Stomach (tissue), 9 donors: Measurements from ENCODE around the gene FBXL16. TPM values are rescaled to one million over a fixed set of nuclear protein-coding genes. Genes with fewer than 3 reads are reported as not detected.
A peak's percentile ranks its signal among the peaks of the same experiment; 100 is the strongest.

ENCODE experiments used
- DNase-seq, 2 donors: peaks; one replicate each; pipeline versions ENCODE4 v3.0.0 to v3.0.0-alpha.2; 2013 to 2019
- H3K27ac ChIP-seq, 5 donors: fragments of 200-600 bp in 4 of 5; sonication (generic) in 4 of 5; one replicate each; pipeline ENCODE4 v1.5.1; 2013 to 2019; ENCODE audit warnings: mild to moderate bottlenecking in 1 of 5, moderate library complexity in 1 of 5
- H3K27me3 ChIP-seq, 3 donors: fragments of 200-600 bp; sonication (generic); one replicate each; pipeline ENCODE4 v1.5.1; 2017 to 2019; ENCODE audit warnings: mixed run types in 1 of 3
- H3K36me3 ChIP-seq, 4 donors: fragments of 200-600 bp; sonication (generic); 1 replicate in 3 of 4; 2 replicates in 1 of 4; pipeline ENCODE4 v1.5.1; 2016 to 2019
- H3K4me1 ChIP-seq, 4 donors: fragments of 200-600 bp; sonication (generic); one replicate each; pipeline ENCODE4 v1.5.1; 2016 to 2019
- H3K4me3 ChIP-seq, 4 donors: fragments of 200-600 bp; sonication (generic) in 3 of 4; one replicate each; pipeline ENCODE4 v1.5.1; 2016 to 2019; ENCODE audit warnings: mild to moderate bottlenecking in 1 of 4
- H3K9me3 ChIP-seq, 4 donors: fragments of 200-600 bp; sonication (generic); one replicate each; pipeline ENCODE4 v1.5.1; 2016 to 2019
- EP300 ChIP-seq: sonication (generic); formaldehyde crosslinking; IDR thresholded peaks from one replicate; pipeline ENCODE4 v1.6.1; 2017; ENCODE audit warnings: antibody characterized with exemption
- POLR2A ChIP-seq, 4 donors: fragments of 450-650 bp; IDR thresholded peaks; one replicate each; pipeline ENCODE4 v1.6.1; 2016; ENCODE audit warnings: antibody characterized with exemption in 4 of 4, control low read depth in 2 of 4, mild to moderate bottlenecking in 1 of 4, moderate library complexity in 1 of 4
- POLR2AphosphoS5 ChIP-seq, 3 donors: sonication (generic); formaldehyde crosslinking; IDR thresholded peaks; one replicate each; pipeline ENCODE4 v1.6.1; 2016; ENCODE audit warnings: antibody characterized with exemption in 3 of 3
- WGBS, 5 donors: extraction: QIAGEN DNeasy Blood & Tissue Kit in 3 of 5; methylation state at CpG; one replicate each; pipeline versions ENCODE4 v1.1.5 to v1.1.7; 2013 to 2018; 5-methylcytosine and 5-hydroxymethylcytosine counted together
- intact Hi-C: fragments of 100-400 bp; cut with DNase I; formaldehyde crosslinking; loops from one replicate; pipeline ENCODE4 v1.15.1; 2023; ENCODE audit warnings: low total_unique reads
- polyA plus RNA-seq, 3 donors: library from polyadenylated mRNA; stranded (reverse); fragments of 200-250 nt; gene quantifications; one replicate each; pipeline ENCODE4 v1.2.3, GENCODE V29; 2013
- total RNA-seq, 5 donors: library from RNA; depleted of rRNA; stranded (reverse); fragments of >200 nt; gene quantifications; one replicate each; pipeline versions ENCODE4 v1.1.0 to v1.2.3, GENCODE V29; 2014 to 2016
- TF ChIP-seq, protein P1 (sequence below), 7 experiments: fragments of 450-650 bp in 4 of 7; fragments of 200-600 bp in 3 of 7; sonication (generic) in 3 of 7; IDR thresholded peaks; one replicate each; pipeline ENCODE4 v1.5.1; 2016 to 2019; ENCODE audit warnings: antibody characterized with exemption in 7 of 7, control low read depth in 2 of 7, mild to moderate bottlenecking in 1 of 7
- donor health status: healthy with polysubstance abuse.
- donor health status: Bipolar disorder and iron deficiency.
- donor health status: healthy.

The FBXL16 gene
- total and polyA plus RNA-seq, 8 donors: 0.37 to 3.6 (median 0.72) TPM; not detected in 3

GRCh38 chr16:726438-727290 lies 21.1 kb upstream of the FBXL16 start, which contains the start of the genes CCDC78 and HAGHL:
TSS of gene CCDC78 (minus strand) at chr16:726443. CDS start at chr16:726367, 76 bp downstream.
TSS of gene HAGHL (plus strand) at chr16:727106. CDS start at chr16:727510, 404 bp downstream.
- H3K4me3 ChIP-seq: peak within 1 kb of the TSS; percentile 48 to 69 (median 54)
- peak; percentile 65 to 83 for DNase-seq
- peaks cover 34 to 47% (median 40%) of the 10 kb centered on the region in 4 donors for H3K4me1 ChIP-seq
- no peaks in the 10 kb centered on the region for H3K9me3 ChIP-seq
- TF ChIP-seq, protein P1, sequence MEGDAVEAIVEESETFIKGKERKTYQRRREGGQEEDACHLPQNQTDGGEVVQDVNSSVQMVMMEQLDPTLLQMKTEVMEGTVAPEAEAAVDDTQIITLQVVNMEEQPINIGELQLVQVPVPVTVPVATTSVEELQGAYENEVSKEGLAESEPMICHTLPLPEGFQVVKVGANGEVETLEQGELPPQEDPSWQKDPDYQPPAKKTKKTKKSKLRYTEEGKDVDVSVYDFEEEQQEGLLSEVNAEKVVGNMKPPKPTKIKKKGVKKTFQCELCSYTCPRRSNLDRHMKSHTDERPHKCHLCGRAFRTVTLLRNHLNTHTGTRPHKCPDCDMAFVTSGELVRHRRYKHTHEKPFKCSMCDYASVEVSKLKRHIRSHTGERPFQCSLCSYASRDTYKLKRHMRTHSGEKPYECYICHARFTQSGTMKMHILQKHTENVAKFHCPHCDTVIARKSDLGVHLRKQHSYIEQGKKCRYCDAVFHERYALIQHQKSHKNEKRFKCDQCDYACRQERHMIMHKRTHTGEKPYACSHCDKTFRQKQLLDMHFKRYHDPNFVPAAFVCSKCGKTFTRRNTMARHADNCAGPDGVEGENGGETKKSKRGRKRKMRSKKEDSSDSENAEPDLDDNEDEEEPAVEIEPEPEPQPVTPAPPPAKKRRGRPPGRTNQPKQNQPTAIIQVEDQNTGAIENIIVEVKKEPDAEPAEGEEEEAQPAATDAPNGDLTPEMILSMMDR (IDR thresholded peaks at IDR 0.05): no peak
- TF ChIP-seq POLR2AphosphoS5 (IDR thresholded peaks at IDR 0.05) (no peak), POLR2A (IDR thresholded peaks at IDR 0.05) (no peak), EP300 (no peak)
- peaks cover 0 to 29% (median 14%) of the 10 kb centered on the region in 4 donors for H3K36me3 ChIP-seq
- 1 to 7% (median 2%) methylated on average over 32 to 79 of the region's 88 CpGs for WGBS, 5 donors
- intact Hi-C loops: no loop called here
- peak within 1 kb of the TSS in 4 of 5 donors; percentile 16 to 62 (median 58) for H3K27ac ChIP-seq
- peaks cover 0 to 52% (median 24%) of the 10 kb centered on the region in 3 donors for H3K27me3 ChIP-seq

- H3K9me3 ChIP-seq: no peaks in the 10 kb centered on the region
- peaks cover 0 to 24% (median 8%) of the 10 kb centered on the region in 4 donors for H3K36me3 ChIP-seq
- TF ChIP-seq EP300 (no peak), POLR2AphosphoS5 (IDR thresholded peaks at IDR 0.05) (no peak), POLR2A (IDR thresholded peaks at IDR 0.05) (no peak)
- TF ChIP-seq, protein P1 (IDR thresholded peaks at IDR 0.05): no peak
- 0 to 23% (median 19%) methylated on average over 2 to 9 of the region's 9 CpGs; no CpG with 5 or more reads in 1 of the 5 donors for WGBS, 5 donors
- H3K27ac ChIP-seq: no peak overlapping the region
- H3K27me3 ChIP-seq: peaks cover 0 to 52% (median 24%) of the 10 kb centered on the region in 3 donors
- peaks cover 38 to 51% (median 45%) of the 10 kb centered on the region in 4 donors for H3K4me1 ChIP-seq
- DNase-seq: no peak
- H3K4me3 ChIP-seq: peak overlapping the region in 3 of 4 donors; percentile 48 to 69 (median 57)
- intact Hi-C loops: no loop called here
Measured at GRCh38 chr16:726188-726437, 20.5 kb upstream of the FBXL16 start.

GRCh38 chr16:725463-726187 lies 20.0 kb upstream of the FBXL16 start:
- Histone ChIP-seq H3K4me3 (no peak overlapping the region), H3K27ac (no peak overlapping the region), H3K27me3 (peaks cover 0 to 52% (median 24%) of the 10 kb centered on the region in 3 donors), H3K4me1 (peaks cover 40 to 53% (median 48%) of the 10 kb centered on the region in 4 donors), H3K36me3 (peaks cover 0 to 19% (median 6%) of the 10 kb centered on the region in 4 donors), H3K9me3 (no peaks in the 10 kb centered on the region)
- TF ChIP-seq EP300: no peak
- TF ChIP-seq POLR2A (IDR thresholded peaks at IDR 0.05): no peak
- TF ChIP-seq, protein P1 (IDR thresholded peaks at IDR 0.05): no peak
- TF ChIP-seq POLR2AphosphoS5 (IDR thresholded peaks at IDR 0.05): no peak
- intact Hi-C loops: no loop called here
- no peak for DNase-seq
- 56 to 66% (median 58%) methylated on average over 7 to 23 of the region's 23 CpGs for WGBS, 5 donors

GRCh38 chr16:725041-725376 lies 19.4 kb upstream of the FBXL16 start:
- no peak overlapping the region for H3K4me3 ChIP-seq
- no peak overlapping the region for H3K27ac ChIP-seq
- intact Hi-C loops: no loop called here
- H3K4me1 ChIP-seq: peaks cover 46 to 59% (median 54%) of the 10 kb centered on the region in 4 donors
- peaks cover 0 to 52% (median 24%) of the 10 kb centered on the region in 3 donors for H3K27me3 ChIP-seq
- peaks cover 0 to 13% (median under 1%) of the 10 kb centered on the region in 4 donors for H3K36me3 ChIP-seq
- DNase-seq: no peak
- no peaks in the 10 kb centered on the region for H3K9me3 ChIP-seq
- TF ChIP-seq, protein P1 (IDR thresholded peaks at IDR 0.05): no peak
- TF ChIP-seq POLR2A (IDR thresholded peaks at IDR 0.05) (no peak), POLR2AphosphoS5 (IDR thresholded peaks at IDR 0.05) (no peak), EP300 (no peak)
- 44 to 82% (median 68%) methylated on average over 3 to 7 of the region's 7 CpGs for WGBS, 5 donors
